RWPE1 (cell line): ENCODE measurements around the gene JAZF1.

Experiments used
- CTCF ChIA-PET: fragments of 350-600 bp; sonication (Branson Sonifier 250); formaldehyde crosslinking; extraction: SDS; loops from one replicate; lab custom pipeline; 2021; lab: Yijun Ruan, JAX
- POLR2A ChIA-PET: fragments of 400-600 bp; formaldehyde crosslinking; extraction: SDS; loops from one replicate; lab custom pipeline; 2020; ENCODE audit warnings: antibody characterized with exemption; ENCODE audit not compliant: low non-redundant PET; lab: Yijun Ruan, JAX
- DNase-seq: peaks from one replicate; pipeline ENCODE4 v3.0.0; 2012; ENCODE audit warnings: low spot score
- H3K27ac ChIP-seq: fragments of 450-650 bp; 2 replicates; pipeline ENCODE4 v1.5.1; 2017
- CTCF ChIP-seq: fragments of 450-650 bp; conservative IDR thresholded peaks from 2 replicates; pipeline ENCODE4 v1.5.1; 2017; ENCODE audit warnings: low read depth, mild to moderate bottlenecking

JAZF1 gene

DNA sequence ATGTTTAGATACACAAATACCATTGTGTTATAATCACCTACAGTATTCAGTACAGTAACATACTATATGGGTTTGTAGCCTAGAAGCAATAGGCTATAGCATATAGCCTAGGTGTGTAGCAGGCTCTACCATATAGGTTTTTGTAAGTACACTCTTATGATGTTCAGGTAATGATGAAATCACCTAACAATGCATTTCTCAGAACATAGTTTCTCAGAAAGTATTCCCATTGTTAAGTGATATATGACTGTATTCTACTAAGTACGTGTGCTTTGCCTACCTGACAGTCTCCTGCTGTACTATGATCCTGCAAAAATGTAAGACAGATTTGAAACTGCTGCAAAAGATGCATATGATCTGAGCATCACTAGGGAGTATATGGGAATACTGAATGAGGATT, 137.9 kb downstream of the JAZF1 start:
- TF ChIP-seq CTCF: no peak
- POLR2A ChIA-PET: no interaction called here
- CTCF ChIA-PET: interaction anchor here (0.5 to 0.7 kb wide), 2 partner anchors 27 to 35 kb away, joined by 3 read pairs; no protein-coding TSS in a partner anchor
- DNase-seq: no peak
- H3K27ac ChIP-seq: no peak overlapping the region

GRCh38 chr7:28041508-28042314, 138.9 kb downstream of the JAZF1 start:
- POLR2A ChIA-PET: no interaction called here
- CTCF ChIA-PET: no interaction called here
- DNase-seq: peak; percentile 40

DNA sequence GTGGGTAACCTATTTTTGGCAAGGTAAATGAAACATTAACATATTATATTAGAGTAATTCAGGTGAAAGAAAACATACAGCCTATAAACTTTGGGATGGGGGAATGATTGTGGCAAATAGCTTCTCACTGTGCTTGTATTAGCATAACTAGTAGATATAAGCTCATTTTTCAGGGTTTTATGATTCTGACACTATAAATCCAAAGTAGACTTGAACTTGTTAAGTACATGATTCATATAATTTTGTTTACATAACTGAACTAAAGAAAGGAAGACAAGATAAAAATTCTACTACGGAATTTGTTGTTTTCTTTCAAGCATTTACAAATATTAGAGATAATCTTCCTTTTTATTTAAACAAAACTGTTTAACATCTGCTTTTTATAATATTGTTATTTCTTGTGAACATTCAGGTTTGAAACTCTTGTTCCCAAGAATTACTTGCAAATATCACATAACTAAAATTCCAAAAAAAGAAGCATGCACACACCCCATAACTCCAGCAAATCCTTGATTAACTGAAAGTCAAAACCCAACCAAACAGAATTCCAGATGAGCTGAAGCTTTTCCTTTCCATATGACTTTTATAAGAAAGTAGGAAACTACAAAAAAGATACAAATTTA, 142.3 kb downstream of the JAZF1 start:
- TF ChIP-seq CTCF: no peak
- no peak overlapping the region for H3K27ac ChIP-seq
- ChIA-PET POLR2A (no interaction called here), CTCF (no interaction called here)
- no peak for DNase-seq

More at GRCh38 chr7:28041508-28042314, 138.9 kb downstream of the JAZF1 start:
- no peak for TF ChIP-seq CTCF
- no peak overlapping the region for H3K27ac ChIP-seq

DNA sequence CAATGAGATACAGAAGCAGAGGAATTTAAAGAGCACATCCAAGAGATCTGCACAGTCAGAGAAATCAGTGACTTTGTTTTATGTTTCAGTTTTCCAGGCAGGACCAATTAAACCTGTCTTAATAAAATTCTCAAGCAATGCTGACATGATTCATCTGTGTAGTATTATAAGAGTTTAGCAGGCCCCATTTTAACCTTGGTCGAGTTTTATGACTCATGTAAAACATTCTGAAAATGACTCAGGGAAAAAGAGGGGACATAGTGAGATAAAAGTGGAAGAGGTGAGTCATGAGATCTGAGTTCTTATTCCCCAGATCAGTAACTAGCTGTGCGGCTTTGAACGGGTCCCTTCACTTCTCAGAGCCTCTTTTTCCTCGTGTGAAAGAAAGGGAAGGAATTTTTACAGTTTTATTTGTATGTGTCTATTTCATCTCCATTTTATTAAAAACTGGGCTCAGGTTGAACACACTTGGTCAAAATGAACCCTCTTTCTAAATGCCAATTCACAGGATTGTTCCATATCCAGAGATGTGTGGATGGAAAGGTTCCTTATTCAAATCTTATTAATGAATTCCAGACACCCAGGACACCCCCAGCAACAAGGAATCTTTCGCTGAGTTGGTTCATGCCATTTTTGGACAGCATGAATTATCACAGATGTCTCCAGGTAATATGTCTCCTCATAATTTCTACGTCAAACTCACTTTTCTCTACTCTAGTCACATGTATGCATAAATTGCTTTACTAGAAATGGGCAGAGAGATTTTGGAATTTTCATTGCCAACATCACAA, 143.2 kb downstream of the JAZF1 start:
- DNase-seq: peak; percentile 84
- H3K27ac ChIP-seq: no peak overlapping the region
- TF ChIP-seq CTCF: no peak
- CTCF ChIA-PET: no interaction called here
- POLR2A ChIA-PET: interaction anchor here (0.6 kb wide), 1 partner anchor 119 kb away, joined by 3 read pairs; no protein-coding TSS in a partner anchor

GRCh38 chr7:28036696-28037095, 143.9 kb downstream of the JAZF1 start:
- ChIA-PET POLR2A (no interaction called here), CTCF (no interaction called here)
- DNase-seq: no peak
- H3K27ac ChIP-seq: peak overlapping the region; percentile 71
- TF ChIP-seq CTCF: no peak

DNA sequence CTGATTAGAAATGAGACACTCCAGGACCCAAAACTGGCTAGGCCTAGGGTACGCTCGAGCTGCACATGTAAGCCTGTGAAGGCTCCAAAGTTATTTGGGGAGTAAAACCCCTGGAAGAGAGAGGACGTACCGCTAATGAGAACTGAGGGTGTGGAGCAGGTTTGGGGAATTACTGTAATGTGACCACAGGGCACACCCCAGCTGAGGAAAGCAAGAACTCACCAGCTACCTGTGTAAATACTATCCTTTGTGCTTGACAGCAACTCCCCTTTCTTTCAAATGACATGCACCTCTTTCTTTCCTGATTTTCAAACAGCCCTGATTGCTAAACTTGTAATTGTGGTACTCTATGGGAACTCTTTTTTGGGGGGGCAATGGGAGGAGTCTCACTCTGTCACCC, 147.2 kb downstream of the JAZF1 start:
- no peak overlapping the region for H3K27ac ChIP-seq
- TF ChIP-seq CTCF: no peak
- ChIA-PET CTCF (interaction anchor here (1.7 kb wide), 1 partner anchor 13 kb away, joined by 9 read pairs; no protein-coding TSS in a partner anchor), POLR2A (no interaction called here)
- no peak for DNase-seq
